Measurements from ENCODE around the gene HS3ST2. TPM values are rescaled to one million over a fixed set of nuclear protein-coding genes. Genes with fewer than 3 reads are reported as not detected.

HS3ST2 gene
- total and polyA plus RNA-seq, 8 donors = 0.10 to 2.7 (median 0.40) TPM; not detected in 2

DNA sequence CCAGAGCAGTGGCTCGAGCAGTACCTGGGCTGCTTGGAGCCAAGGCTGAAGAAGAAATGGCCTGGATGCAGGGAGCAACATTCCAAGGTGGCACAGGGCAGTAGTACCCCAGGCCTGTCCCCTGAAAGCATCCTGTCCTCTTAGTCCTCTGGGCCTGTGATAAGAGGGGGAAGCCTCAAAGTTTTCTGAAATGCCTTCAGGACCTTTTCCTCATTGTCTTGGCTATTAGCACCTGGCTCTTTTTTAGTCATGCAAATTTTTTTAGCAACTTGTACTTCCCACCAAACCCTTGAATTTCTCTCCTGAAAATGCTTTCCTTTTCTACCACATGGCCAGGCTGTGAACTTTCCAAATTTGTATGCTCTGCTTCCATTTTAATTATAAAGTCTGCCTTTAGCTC, 148.9 kb downstream of the HS3ST2 start:
- TF ChIP-seq POLR2AphosphoS5 (IDR thresholded peaks at IDR 0.05) (no peak), EP300 (IDR thresholded peaks at IDR 0.05) (no peak), POLR2A (IDR thresholded peaks at IDR 0.05) (no peak)
- TF ChIP-seq, protein P1, sequence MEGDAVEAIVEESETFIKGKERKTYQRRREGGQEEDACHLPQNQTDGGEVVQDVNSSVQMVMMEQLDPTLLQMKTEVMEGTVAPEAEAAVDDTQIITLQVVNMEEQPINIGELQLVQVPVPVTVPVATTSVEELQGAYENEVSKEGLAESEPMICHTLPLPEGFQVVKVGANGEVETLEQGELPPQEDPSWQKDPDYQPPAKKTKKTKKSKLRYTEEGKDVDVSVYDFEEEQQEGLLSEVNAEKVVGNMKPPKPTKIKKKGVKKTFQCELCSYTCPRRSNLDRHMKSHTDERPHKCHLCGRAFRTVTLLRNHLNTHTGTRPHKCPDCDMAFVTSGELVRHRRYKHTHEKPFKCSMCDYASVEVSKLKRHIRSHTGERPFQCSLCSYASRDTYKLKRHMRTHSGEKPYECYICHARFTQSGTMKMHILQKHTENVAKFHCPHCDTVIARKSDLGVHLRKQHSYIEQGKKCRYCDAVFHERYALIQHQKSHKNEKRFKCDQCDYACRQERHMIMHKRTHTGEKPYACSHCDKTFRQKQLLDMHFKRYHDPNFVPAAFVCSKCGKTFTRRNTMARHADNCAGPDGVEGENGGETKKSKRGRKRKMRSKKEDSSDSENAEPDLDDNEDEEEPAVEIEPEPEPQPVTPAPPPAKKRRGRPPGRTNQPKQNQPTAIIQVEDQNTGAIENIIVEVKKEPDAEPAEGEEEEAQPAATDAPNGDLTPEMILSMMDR (IDR thresholded peaks at IDR 0.05) = no peak
- H3K4me3 ChIP-seq = no peak overlapping the region
- H3K9me3 ChIP-seq = peaks cover 0 to 9% (median 3%) of the 10 kb centered on the region in 4 donors
- H3K27me3 ChIP-seq = peaks cover 0 to 12% (median 0%) of the 10 kb centered on the region in 3 donors
- H3K27ac ChIP-seq = no peak overlapping the region
- DNase-seq = no peak
- 18 to 50% (median 29%) methylated on average over 1 of the region's 1 CpG for WGBS, 5 donors
- H3K36me3 ChIP-seq = no peaks in the 10 kb centered on the region
- intact Hi-C loops (cut with DNase I; ENCODE audit: low total_unique reads) = no loop called here
- no peaks in the 10 kb centered on the region for H3K4me1 ChIP-seq

Measured in stomach (tissue), 9 donors.